NCI-H69 (cell line): ENCODE results near the gene SNX22.
"Not testable (repeated sequence)": the region's sequence is repeated elsewhere in the genome, so short reads cannot be mapped to it uniquely, and the experiment has no call there.

Experiments used
- DNase-seq: peaks from one replicate; lab custom pipeline; 2025; lab: John Stamatoyannopoulos, UW

Gene SNX22

DNA sequence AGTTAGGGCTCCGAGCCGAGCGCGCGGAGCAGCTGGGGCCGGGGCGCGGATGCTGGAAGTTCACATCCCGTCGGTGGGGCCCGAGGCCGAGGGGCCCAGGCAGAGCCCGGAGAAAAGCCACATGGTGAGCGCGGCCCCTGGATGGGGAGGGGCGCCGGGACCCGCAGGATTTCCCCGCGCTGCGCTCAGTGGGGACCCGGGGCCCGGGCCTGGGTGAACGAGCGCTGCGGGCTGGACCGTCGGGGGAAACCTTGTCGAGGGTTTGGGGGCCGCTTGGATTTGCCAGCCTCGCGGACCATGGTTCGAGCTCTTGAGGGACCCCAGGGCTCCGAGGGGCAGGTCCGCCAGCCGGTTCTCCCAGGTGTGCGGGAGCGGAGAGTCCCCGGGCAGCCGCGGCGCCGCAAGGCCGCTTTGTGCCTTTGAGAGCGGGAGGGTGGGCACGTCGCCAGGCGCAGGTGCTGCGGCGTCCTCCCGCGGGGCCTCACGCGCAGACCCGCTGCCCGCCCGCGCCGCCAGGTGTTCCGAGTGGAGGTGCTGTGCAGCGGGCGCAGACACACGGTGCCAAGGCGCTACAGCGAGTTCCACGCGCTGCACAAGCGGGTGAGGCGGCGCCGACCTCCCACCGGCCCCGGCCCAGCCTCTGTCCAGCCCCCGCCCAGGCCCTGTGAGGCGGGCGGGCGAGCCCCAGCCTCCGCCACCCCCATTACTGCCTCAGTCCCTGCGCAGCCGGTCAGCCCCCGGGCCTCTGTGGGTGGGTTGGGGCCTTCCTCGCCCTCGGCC, at the start of gene SNX22:
SNX22 (plus strand) TSS at position 5 of the 780 bp plus-strand sequence; CDS start at position 50, 45 bp downstream.
- peak; percentile 76 for DNase-seq

DNA sequence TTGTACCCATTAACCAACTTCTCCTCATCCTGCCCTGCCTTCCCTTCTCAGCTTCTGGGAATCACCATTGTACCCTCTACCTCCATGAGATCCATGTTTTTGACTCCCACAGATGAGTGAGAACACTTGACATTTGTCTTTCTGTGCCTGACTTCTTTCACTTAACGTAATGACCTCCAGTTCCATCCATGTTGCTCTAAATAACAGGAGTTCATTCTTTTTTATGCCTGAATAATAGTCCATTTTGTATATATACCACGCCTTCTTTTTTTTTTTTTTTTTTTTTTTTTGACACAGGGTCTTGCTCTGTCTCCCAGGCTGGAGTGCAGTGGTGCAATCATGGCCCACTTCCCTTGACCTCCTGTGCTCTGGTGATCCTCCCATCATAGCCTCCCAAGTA, 49.0 kb upstream of the SNX22 start:
- DNase-seq, result no peak

DNA sequence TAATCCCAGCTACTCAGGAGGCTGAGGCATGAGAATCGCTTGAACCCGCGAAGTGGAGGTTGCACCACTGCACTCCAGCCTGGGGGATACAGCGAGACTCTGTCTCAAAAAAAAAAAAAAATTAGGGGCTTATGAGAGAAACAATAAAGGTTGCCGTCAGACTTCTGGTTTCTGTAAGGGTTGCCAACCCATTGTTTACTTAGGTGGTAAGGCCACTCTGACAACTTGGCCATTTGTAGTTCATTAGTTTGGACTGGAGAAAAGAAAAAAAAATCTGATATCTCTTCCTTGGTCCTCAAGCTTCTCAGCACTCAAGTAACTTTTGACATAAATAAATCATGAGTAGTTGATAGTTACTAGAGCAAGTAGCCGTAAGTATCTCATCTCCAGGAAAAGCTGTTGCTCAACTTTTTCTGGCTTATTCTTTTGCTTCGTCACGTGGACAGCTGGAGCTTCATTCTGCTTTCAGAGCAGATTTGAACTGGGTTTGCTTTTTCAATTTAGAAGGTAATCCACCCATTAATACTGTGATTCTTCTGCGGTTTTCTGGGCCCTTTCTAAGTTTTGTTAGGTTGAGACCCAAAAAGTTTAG, 46.3 kb upstream of the SNX22 start:
- DNase-seq, result no peak

DNA sequence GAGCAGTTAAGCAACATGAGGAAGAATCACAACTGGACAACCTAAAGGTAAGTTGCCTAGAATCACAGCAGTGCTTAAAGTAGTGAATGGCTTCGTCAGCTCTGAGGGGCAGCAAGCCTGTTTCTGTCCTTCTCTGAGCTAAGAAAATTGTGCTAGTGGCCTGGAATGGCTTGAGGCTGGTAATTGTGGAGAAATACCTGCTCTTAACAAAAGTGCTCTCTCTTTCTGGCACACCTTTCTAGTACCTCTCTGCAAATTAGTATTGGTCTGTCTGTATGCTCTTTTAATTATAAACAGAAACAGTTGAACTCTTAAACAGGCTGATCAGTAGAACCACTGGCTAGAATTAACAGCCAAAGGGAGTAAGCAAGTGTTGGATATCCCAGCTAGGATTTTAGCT, 44.2 kb upstream of the SNX22 start:
- DNase-seq, result no peak

DNA sequence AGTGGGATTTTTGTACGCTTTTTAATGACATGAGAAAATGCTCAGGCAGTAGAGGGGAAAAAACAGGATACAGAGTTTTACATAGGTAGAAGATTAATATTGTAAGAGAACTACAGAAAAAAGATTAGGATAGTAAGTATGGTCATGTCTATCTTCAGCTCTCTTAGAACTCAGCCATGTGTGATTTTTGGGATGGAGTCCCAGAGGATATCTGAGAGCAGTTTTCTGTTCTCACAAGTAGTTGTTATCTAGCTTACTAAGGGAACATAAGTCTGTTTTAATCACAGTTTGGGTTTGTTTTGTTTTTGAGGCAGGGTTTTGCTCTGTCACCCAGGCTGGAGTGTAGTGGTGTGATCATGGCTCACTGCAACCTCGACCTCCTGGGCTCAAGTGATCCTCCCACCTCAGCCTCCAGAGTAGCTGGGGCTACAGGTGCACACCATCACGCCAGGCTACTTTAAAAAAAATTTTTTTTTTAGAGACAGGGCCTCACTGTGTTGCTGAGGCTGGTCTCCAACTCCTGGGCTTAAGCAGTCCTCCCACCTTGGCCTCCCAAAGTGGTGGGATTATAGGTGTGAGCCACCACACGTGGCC, 41.3 kb upstream of the SNX22 start:
- DNase-seq, result not testable (repeated sequence)

DNA sequence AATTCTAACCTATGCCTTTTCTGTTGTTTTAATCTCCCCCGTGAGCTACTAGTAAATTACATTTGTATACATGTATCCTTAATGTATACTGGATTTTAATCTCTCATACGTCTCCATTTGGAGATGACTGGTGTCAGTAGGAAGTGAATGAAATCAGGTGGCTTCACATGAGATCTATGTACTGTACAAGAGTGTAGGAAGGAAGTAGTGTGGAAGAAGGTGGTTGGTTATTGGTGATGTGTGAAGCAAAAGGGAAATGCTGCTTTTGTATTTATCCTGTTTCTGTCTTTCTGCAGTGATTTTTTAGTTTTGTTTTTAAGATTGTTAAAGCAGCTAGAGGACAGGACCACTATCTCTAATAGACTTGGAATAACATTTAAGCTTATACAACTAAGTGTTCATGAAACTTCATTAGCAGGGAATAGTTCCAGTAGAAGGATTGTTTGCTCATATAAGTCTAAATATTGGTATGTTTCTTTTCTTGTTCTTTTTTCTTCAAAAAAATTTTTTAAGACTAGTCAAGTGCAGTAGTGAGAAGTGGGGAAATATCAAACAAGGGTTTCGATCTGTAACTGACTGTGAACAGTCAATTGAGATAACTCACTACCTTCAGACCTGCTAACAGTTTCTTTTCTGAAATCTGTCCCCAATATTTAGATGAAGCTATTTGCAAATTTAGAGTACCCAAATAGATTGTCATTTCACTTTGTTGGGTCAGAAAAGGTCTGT, 40.4 kb upstream of the SNX22 start:
- DNase-seq, result no peak

DNA sequence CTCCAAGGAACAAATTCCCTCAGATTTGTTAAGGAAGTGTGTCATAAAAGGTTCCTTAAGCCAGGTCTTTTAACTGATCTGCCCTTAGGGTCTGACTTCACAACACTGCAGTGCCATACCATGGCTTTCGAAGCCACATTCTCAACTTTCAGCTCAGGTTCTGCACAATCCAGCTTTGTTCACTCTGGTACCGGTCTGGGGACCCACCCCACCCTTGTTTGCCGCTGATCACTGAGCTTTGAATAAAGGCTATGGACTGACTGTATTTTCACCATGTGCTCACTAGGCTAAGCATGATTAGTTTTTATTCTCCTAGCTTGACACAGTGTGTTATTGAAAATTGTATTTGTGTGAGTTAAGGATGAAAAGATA, 39.9 kb upstream of the SNX22 start:
- DNase-seq, result no peak

DNA sequence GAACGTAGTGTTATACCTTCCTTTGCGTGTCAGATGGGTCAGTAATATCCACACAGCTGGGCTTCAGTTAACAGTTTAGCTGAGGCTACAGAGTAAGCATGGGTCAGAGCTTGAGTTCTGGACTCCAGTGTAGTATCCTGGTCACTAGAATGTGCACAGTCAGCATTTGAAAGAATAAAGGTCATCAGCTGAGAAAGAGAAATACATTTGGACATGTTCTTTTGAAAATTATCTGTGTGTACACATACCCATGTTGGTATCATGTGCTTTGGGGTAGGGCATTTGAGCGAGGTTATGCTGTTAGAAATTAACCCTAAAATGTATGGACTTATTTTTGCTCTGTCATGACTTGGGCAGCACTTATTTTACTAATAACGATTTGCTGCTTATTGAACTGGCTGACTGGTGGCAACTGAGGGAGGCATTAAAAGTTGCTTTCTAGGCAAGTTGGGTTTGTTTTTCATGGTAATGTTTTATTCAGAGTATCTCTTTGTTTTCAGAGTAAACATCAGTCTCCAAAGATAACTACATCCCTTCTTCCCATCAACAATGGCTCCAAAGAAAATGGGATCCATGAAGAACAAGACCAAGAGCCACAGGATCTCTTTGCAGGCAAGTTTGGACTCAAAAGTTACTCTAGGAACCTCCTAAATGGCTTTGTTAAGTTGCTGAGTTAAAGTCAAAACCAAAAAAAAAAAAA, 39.3 kb upstream of the SNX22 start:
- no peak for DNase-seq

DNA sequence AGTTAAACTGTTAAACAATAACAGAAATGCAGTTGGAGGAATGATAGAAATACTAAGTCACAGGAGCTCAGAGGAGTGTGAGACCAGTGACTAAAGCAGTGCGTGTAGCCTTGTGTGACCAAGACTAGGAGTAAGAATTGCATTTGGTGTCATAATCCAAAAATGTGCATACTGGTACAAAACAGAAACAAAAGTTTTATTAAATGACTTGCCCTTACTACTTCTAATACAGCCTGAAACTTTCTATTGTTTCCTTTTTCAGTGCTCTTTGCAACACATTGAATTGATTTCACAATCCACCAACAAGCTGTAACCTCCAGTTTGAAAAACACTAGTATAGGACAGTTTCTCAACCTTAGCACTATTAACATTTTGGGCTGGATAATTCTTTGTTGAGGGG, 38.6 kb upstream of the SNX22 start:
- no peak for DNase-seq

DNA sequence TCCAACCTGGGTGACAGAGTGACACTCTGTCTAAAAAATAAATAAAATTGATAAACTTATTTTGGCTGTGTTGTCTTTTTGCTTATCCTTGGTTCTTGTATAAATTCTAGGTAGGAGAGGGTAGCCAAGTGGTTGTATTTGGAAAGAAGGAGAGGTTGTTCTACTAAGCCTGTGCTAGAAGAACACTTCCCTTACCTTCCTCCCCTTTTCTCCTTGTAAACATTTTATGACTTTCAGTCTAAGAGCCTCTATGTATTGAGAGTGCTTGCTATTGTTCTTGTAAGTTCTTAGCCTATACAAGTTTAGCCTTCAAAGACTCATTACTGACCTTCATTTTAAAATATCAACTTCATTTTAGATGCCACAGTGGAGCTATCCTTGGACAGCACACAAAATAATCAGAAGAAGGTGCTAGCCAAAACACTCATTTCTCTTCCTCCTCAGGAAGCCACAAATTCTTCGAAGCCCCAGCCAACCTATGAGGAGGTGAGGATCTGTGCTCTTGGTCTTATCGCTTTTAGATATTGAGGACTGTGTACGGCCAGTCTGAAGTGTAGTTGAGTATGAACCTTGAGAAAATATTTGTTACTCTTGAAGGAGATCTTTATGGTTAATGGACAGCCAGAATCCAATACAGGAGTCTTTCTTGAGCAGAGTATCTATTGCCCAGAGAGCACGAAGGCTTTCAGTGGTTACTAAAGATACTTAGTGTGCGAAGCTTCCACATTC, 33.6 kb upstream of the SNX22 start:
- DNase-seq, result no peak

DNA sequence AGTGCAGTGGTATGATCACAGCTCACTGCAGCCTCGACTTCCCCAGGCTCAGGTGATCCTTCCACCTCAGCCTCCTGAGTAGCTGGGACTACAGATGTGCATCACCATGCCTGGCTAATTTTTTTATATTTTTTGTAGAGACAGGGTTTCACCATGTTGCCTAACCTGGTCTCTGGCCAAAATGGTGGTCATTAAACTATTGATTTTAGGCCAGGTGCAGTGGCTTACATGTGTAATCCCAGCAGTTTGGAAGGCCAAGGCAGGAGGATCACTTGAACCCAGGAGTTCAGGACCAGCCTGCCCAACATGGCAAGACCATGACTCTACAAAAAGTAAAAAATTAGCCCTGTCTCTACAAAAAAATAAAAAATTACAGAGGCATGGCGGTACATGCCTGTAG, 31.2 kb upstream of the SNX22 start:
- not testable (repeated sequence) for DNase-seq

DNA sequence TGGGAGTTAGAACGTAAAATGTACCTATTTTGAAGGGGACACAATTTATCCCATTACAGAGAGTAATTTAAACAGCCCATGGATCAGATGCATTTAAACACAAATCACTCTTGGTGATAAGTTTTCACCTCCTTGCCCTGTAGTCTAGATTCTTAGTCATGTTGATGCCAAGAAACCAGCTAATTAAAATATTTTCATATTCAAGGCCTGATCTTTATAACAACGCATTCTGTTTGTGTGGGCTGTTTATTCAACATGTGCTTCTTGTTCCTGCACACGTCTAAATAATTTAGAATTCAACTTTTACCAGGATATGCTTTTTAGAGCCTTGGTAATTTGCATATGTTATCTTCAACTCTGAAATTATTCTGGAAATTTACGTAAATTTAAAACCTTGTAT, 29.9 kb upstream of the SNX22 start:
- no peak for DNase-seq

DNA sequence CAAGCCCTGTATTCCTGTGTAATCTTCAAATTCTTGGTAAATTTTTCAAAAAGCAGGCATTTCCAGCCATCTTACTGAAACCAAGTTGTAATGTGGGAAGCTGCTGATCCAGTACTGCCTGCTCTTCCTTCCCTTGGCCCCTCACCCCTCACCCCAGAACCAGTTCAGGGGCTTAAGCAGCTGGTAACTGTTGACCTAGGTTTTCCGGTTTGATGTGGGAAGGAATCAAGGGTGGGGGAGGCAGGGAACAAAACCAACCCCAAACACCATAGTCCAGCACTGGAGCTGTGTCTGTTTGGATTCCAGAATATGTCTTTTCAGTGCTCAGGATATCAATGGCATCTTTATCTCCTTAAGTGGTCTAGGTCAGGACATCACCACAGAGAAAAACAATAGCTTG, 29.1 kb upstream of the SNX22 start:
- DNase-seq, result no peak

DNA sequence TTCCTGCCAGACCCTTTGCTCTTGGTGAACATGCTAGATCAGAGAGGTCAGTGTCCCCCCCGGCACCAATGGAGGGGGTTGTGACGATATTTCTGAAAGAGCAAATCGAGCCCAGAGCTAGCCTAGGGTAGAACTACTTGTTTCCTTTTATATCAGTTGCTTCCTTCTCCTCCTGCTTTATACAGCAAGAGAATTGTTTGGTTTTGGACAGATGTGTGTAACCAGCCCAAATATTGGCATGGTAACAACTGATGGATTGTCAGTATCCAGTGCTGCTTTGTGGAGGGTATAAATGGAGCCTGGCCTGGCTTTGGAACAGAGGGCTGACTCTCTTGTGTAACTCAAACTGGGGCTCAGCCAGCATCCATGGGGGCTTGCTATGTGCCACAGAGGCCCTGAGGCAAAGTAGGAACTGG, 28.6 kb upstream of the SNX22 start:
- no peak for DNase-seq

DNA sequence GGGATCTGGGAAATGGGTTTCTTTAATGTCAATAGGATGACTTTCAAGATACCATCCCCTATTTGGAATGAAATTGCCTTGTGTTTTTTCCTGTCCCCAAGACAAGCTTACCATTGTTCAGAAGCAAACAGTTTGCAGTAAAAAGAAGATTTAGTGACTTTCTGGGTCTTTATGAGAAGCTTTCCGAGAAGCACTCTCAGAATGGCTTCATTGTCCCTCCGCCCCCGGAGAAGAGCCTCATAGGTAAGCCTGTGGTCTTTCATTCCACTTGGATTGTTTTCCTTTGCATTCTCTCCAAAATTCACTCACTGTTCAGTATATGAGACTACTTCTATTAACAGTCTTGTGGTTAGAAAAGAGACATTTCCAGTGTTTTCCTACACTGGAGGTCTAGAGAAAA, 25.6 kb upstream of the SNX22 start:
- DNase-seq, result no peak

DNA sequence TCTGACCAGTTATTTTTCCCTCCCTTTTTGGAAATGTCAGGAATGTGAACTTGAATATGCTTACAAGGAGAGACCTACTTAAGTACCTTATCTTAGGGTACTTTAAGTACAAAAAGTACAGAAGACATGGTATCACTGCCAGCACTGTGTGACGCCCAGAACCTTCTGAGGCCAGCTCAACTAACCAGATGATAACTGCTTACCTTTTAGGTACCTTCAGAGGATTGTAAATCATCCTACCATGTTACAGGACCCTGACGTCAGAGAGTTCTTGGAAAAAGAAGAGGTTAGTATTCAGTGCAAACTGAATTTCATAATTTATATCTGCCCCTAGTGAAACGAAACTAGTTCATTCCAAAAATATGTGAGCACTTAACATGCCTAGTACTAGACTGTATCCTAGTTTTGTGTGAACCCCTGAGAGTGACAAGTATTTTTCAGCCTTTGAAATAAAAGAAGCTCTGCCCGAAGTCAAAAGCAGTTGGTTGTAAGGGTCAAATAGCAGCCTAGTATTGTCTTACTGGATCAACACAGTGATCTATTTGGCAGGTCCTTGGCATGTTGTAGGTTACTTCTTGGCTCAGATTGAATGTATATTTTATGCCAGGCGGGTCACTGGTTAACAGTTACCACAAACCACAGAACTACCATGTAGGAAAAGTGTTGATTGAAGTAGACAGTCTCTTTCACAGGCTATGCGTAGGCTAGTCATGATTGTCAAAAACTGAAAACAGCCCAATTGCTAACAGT, 23.8 kb upstream of the SNX22 start:
- DNase-seq, result no peak

DNA sequence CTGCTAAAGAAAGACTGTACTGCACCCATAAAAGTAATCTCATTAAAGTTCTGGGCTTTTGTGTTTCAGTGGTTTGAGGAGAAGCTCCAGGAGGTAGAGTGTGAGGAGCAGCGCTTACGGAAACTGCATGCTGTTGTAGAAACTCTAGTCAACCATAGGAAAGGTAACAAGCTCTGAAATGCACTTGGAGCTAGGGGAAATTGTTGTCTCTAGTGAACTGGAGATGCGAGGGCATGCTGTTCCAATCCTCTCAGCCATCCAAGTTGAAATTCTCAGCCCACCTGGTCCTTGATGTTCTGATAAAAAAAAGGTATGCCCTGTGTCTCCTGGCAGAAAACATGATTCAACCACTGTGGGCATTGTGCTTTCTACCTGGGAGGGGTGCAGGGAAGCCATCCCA, 21.4 kb upstream of the SNX22 start:
- no peak for DNase-seq

DNA sequence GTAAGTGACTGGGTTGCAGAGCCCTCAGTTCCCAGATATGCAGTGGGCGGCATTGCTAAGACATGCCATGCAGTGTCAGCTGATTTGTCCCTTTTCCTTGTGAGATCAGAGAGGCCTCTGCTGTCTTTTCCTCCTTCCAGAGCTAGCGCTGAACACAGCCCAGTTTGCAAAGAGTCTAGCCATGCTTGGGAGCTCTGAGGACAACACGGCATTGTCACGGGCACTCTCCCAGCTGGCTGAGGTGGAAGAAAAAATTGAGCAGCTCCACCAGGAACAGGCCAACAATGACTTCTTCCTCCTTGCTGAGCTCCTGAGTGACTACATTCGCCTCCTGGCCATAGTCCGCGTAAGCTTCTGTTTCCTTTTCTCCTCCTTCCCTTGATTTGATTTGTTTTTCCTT, 20.0 kb upstream of the SNX22 start:
- no peak for DNase-seq

DNA sequence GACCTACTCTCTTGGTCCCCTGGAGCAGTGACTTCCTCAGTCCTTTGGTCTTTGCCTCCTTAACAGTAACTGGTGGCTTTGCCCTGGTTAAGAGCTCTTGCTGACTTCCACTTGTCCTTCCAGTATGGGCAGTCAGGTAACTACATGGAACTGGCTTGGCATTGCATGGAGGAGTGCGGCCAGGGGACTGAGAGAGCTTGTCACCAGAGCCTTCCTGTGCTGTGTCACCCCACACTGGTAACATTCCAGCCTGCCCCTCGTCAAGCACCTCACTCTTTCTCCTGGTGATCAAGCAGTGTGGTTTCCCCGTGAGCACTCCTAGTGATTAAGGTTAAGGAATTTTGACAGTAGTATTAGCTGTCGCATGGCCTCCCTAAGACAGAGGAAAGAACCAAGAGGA, 19.3 kb upstream of the SNX22 start:
- DNase-seq, result no peak

DNA sequence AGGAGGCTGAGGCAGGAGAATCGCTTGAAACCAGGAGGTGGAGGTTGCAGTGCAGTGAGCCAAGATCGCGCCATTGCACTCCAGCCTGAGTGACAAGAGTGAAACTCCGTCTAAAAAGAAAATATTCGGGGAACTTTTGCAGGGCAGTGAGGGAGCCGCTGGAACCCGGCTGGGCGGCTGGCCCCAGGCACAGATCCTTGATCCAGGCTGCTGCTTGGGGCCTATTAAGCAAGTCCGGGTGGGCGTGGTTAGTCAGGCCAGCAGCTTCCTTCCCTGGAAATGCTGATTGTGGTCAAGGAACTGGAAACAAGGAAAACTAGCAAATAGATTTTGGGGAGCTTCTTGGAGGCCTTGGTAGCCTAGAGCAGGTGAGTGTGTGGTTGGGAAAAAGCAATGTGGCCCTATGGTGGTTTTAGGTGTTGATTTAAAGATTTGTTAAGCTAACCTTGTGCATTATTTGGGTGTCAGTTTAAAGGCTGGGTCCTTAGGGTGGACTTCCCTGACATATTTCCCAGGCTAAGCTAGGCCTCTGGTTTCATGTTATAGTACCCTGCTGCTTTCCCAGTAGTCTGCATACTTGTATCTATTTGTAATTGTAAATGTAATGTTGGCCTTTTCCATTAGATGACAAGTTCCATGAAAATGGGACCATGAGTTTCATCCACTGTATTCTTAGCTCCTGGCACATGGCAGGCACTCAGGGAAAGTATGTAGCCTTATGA, 17.7 kb upstream of the SNX22 start:
- no peak for DNase-seq
